Mesendoderm (in vitro differentiated cells): ENCODE measurements around the gene ASPSCR1.

ENCODE experiments used
- DNase-seq: peaks from one replicate; pipeline ENCODE4 v3.0.0; 2013
- H2AK5ac ChIP-seq: 2 replicates; pipeline ENCODE4 v1.6.1; 2013; ENCODE audit warnings: low read length, inconsistent platforms
- H2BK120ac ChIP-seq: 2 replicates; pipeline ENCODE4 v1.6.1; 2013; ENCODE audit warnings: low read depth, mild to moderate bottlenecking, low read length, moderate library complexity, mixed read lengths
- H2BK15ac ChIP-seq: replicated peaks from 2 replicates; pipeline ENCODE4 v1.6.1; 2013; ENCODE audit warnings: low read depth, mild to moderate bottlenecking, moderate library complexity
- H2BK5ac ChIP-seq: 2 replicates; pipeline ENCODE4 v1.6.1; 2013; ENCODE audit warnings: low read length, inconsistent platforms
- H3K18ac ChIP-seq: 2 replicates; pipeline ENCODE4 v1.6.1; 2013; ENCODE audit warnings: mild to moderate bottlenecking, low read length, mixed read lengths
- H3K23ac ChIP-seq: one replicate; pipeline ENCODE4 v1.6.1; 2013; ENCODE audit warnings: low read length
- H3K27ac ChIP-seq: 2 replicates; pipeline ENCODE4 v1.5.1; 2013; ENCODE audit warnings: low read depth, mild to moderate bottlenecking, inconsistent platforms, low read length, moderate library complexity
- H3K27me3 ChIP-seq: 2 replicates; pipeline ENCODE4 v1.6.1; 2013; ENCODE audit warnings: low read length, control low read depth, mild to moderate bottlenecking, inconsistent platforms; ENCODE audit not compliant: insufficient read depth, poor library complexity
- H3K36me3 ChIP-seq: 2 replicates; pipeline ENCODE4 v1.6.1; 2013; ENCODE audit warnings: low read length, inconsistent platforms; ENCODE audit not compliant: control insufficient read depth, insufficient read depth
- H3K4ac ChIP-seq: one replicate; pipeline ENCODE4 v1.6.1; 2013; ENCODE audit warnings: low read depth, mild to moderate bottlenecking, low read length, moderate library complexity
- H3K4me1 ChIP-seq: 2 replicates; pipeline ENCODE4 v1.6.1; 2013; ENCODE audit warnings: low read depth, low read length, inconsistent platforms; ENCODE audit not compliant: control insufficient read depth
- H3K4me2 ChIP-seq: 2 replicates; pipeline ENCODE4 v1.6.1; 2013; ENCODE audit warnings: low read length
- H3K4me3 ChIP-seq: 2 replicates; pipeline ENCODE4 v1.5.1; 2013; ENCODE audit warnings: mild to moderate bottlenecking, low read length
- H3K56ac ChIP-seq: one replicate; pipeline ENCODE4 v1.6.1; 2013; ENCODE audit warnings: low read length
- H3K79me1 ChIP-seq: 2 replicates; pipeline ENCODE4 v1.6.1; 2013; ENCODE audit warnings: low read length, inconsistent platforms
- H3K79me2 ChIP-seq: 2 replicates; pipeline ENCODE4 v1.6.1; 2013; ENCODE audit warnings: mild to moderate bottlenecking, low read length; ENCODE audit not compliant: control insufficient read depth, insufficient read depth
- H3K9ac ChIP-seq: 2 replicates; pipeline ENCODE4 v1.6.1; 2013; ENCODE audit warnings: low read length, inconsistent platforms
- H4K5ac ChIP-seq: one replicate; pipeline ENCODE4 v1.6.1; 2013; ENCODE audit warnings: low read length
- H4K8ac ChIP-seq: one replicate; pipeline ENCODE4 v1.6.1; 2013; ENCODE audit warnings: low read depth, mild to moderate bottlenecking, control low read depth, low read length, moderate library complexity
- WGBS: extraction: QIAGEN DNeasy Blood & Tissue Kit; methylation state at CpG from one replicate; pipeline ENCODE4 v1.1.7; 2013; ENCODE audit warnings: low lambda C conversion rate, missing lambda C conversion rate; ENCODE audit not compliant: insufficient coverage; ENCODE audit errors: extremely low coverage; 5-methylcytosine and 5-hydroxymethylcytosine counted together

Gene ASPSCR1

DNA sequence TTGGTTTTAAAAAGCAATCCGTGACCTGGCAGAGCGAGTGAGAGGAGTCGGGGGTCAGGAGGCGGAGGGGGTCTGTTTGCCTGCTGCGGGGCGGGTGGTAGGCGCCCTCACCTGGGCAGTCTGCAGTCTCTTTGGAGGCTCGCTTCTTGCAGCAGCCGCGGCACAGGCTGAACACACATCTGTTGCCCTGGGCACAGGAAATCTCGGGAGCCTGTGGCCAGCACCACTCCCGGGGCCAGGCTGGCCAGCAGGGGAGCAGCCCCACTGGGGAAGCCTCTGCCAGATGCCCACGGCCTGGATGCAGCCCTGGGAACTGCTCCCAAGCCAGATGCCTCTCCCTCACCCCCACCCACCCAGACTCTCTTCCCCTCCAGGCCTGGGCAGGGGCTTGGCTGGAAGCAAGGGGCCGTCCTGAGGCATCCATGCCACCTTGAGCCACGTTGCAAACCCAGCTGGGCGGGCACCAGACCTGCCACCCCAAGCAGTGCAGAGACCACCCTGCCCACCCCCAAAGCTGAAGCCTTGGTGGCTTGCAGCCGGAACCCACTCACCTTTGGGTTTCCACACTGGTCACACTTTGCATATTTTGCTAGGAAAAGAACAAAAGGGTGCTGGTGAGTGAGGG lies 80.9 kb downstream of the ASPSCR1 start:
- Histone ChIP-seq H3K79me1 (no peaks in the 10 kb centered on the region), H4K8ac (no peak overlapping the region), H3K18ac (no peak overlapping the region), H2BK5ac (no peak overlapping the region), H3K4me2 (no peak overlapping the region), H3K36me3 (peaks cover 9% of the 10 kb centered on the region), H3K79me2 (no peaks in the 10 kb centered on the region), H3K4ac (no peak overlapping the region), H3K9ac (no peak overlapping the region), H2AK5ac (no peak overlapping the region), H2BK120ac (no peak overlapping the region), H3K27ac (no peak overlapping the region), H4K5ac (no peak overlapping the region), H3K27me3 (no peaks in the 10 kb centered on the region), H3K4me1 (no peaks in the 10 kb centered on the region), H3K4me3 (no peak overlapping the region), H3K23ac (no peak overlapping the region), H2BK15ac (no peak overlapping the region), H3K56ac (no peak overlapping the region)
- WGBS: no CpG with 5 or more reads among the region's 17 CpGs
- no peak for DNase-seq

DNA sequence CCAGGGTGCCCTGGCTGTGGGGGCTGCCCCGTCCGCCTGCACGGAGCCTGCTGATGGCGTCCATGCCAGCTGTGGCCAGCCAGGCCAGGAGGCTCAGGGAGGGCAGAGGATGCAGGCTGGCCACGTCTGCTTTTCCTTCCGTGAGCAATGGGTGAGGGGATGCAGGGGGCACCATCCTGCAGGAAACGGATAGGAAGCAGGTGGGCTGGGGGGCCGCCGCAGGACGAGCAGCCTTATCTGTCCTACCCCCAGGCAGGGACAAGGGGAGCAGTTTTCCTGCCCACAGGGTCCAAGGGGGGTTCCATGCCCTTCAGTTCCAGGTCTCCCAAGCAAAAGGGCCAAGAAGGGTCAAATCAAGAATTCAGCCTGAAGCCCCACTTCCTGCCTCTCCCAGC lies 81.4 kb downstream of the ASPSCR1 start:
- no CpG with 5 or more reads among the region's 10 CpGs for WGBS
- no peak overlapping the region for H2BK120ac ChIP-seq

DNA sequence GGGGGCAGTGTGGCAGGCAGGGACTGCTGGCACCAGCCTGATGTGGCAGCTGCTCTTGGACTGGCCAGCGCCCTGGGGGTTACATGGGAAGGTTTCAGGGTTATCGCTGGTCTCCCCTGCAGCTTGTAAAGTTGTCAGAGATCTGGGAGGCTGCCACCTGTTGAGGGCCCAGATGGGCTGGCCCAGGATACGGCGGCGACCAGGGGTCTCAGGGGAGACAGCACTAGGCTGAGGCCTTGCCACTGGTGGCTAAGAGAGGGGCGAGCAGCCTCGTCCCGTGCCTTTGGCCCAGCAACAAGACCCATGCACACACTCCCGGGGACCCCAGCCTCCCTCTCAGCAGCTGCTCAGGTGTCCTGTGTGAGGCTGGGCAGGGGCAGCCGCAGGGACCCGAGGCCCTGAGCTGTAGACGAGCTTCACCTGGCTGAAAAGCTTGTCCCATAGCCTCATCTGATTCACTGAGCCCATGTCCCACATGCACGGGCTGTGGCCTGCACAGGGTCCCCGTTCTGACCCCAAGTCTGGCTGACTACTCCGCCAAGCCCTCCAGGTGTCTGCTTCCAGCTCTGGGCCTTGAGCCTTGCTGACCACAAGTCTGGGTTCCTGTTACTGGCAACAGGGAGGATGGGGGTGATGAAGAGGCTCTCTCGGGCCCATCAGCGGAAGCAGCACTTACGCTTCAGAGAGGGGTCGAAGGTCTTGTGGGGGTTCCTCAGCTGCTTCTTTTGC lies 82.0 kb downstream of the ASPSCR1 start:
- no peak overlapping the region for H3K18ac ChIP-seq
- H2BK15ac ChIP-seq: no peak overlapping the region
- no peak overlapping the region for H3K56ac ChIP-seq
- no peaks in the 10 kb centered on the region for H3K79me1 ChIP-seq
- no peak overlapping the region for H3K4me3 ChIP-seq
- H2BK120ac ChIP-seq: no peak overlapping the region
- H4K5ac ChIP-seq: no peak overlapping the region
- H3K9ac ChIP-seq: no peak overlapping the region
- no peak overlapping the region for H4K8ac ChIP-seq
- H3K79me2 ChIP-seq: no peaks in the 10 kb centered on the region
- H3K4me2 ChIP-seq: no peak overlapping the region
- WGBS: no CpG with 5 or more reads among the region's 19 CpGs
- no peak overlapping the region for H2AK5ac ChIP-seq
- no peak overlapping the region for H3K23ac ChIP-seq
- H3K36me3 ChIP-seq: peaks cover 9% of the 10 kb centered on the region
- no peaks in the 10 kb centered on the region for H3K27me3 ChIP-seq
- no peak overlapping the region for H3K27ac ChIP-seq
- no peaks in the 10 kb centered on the region for H3K4me1 ChIP-seq
- no peak overlapping the region for H2BK5ac ChIP-seq
- no peak overlapping the region for H3K4ac ChIP-seq
- DNase-seq: no peak

More for the DNA sequence above, 81.4 kb downstream of the ASPSCR1 start:
- Histone ChIP-seq H3K4me3 (no peak overlapping the region), H2AK5ac (no peak overlapping the region), H3K9ac (no peak overlapping the region), H4K8ac (no peak overlapping the region), H3K4me1 (no peaks in the 10 kb centered on the region), H3K36me3 (peaks cover 9% of the 10 kb centered on the region), H3K18ac (no peak overlapping the region), H3K27me3 (no peaks in the 10 kb centered on the region), H3K23ac (no peak overlapping the region), H3K27ac (no peak overlapping the region), H3K56ac (no peak overlapping the region), H2BK5ac (no peak overlapping the region), H4K5ac (no peak overlapping the region), H2BK15ac (no peak overlapping the region), H3K4me2 (no peak overlapping the region), H3K79me2 (no peaks in the 10 kb centered on the region), H3K4ac (no peak overlapping the region), H3K79me1 (no peaks in the 10 kb centered on the region)
- DNase-seq: no peak

DNA sequence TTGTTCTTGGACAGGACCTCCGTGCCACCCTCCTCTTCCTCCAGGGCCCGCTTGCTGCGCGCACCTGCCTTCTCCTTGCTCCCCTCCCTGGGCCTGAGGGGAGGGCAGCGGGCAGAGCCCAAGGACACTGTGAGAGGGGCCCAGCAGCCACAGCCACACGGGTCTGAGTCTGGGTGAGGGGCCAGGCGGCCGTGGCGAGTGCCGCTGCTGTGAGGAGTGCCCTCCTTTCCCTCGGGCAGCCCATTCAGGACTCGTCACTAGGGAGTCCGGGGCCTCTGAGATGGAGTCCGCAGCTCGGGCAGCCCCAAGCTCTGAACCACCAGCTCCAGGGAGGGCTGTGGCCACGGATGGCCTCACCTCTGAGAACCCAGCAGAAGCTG lies 82.6 kb downstream of the ASPSCR1 start:
- H2BK5ac ChIP-seq: no peak overlapping the region
- no peak overlapping the region for H3K9ac ChIP-seq
- no peaks in the 10 kb centered on the region for H3K27me3 ChIP-seq
- no peak overlapping the region for H3K18ac ChIP-seq
- H4K8ac ChIP-seq: no peak overlapping the region
- no peak for DNase-seq
- H3K36me3 ChIP-seq: peaks cover 8% of the 10 kb centered on the region
- H3K79me2 ChIP-seq: no peaks in the 10 kb centered on the region
- H2BK15ac ChIP-seq: no peak overlapping the region
- H4K5ac ChIP-seq: no peak overlapping the region
- H3K4ac ChIP-seq: no peak overlapping the region
- H3K79me1 ChIP-seq: peaks cover 2% of the 10 kb centered on the region
- H2AK5ac ChIP-seq: no peak overlapping the region
- no peaks in the 10 kb centered on the region for H3K4me1 ChIP-seq
- H3K4me2 ChIP-seq: no peak overlapping the region
- H3K27ac ChIP-seq: no peak overlapping the region
- no CpG with 5 or more reads among the region's 16 CpGs for WGBS
- no peak overlapping the region for H2BK120ac ChIP-seq
- no peak overlapping the region for H3K56ac ChIP-seq
- H3K4me3 ChIP-seq: no peak overlapping the region
- H3K23ac ChIP-seq: no peak overlapping the region

DNA sequence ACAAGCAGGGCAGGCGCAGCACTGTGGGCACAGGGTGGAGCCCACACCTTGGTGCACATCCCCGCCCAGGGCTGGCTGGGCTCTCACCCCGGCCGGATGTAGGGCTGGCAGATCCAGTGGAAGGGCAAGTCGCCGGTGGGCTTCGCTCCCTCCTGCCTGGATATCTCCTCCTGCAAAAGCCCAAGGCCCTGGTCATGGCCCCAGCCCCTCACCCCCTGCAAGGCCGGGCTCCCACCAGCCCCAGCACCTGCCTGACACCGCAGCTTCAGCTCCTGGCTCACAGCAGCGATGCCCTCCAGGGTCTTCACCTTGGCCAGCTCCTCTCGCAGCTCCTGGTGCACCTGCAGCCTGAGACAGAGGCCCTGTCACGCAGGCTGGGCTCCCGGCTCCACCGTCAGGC lies 83.2 kb downstream of the ASPSCR1 start:
- Histone ChIP-seq H3K4me2 (no peak overlapping the region), H3K23ac (no peak overlapping the region), H4K5ac (no peak overlapping the region), H3K4me3 (no peak overlapping the region), H3K9ac (no peak overlapping the region), H3K18ac (no peak overlapping the region), H3K56ac (no peak overlapping the region), H3K79me2 (no peaks in the 10 kb centered on the region), H2BK15ac (no peak overlapping the region), H3K4me1 (no peaks in the 10 kb centered on the region), H3K27me3 (no peaks in the 10 kb centered on the region), H3K79me1 (peaks cover 2% of the 10 kb centered on the region), H2AK5ac (no peak overlapping the region), H3K27ac (no peak overlapping the region), H4K8ac (no peak overlapping the region), H2BK120ac (no peak overlapping the region), H2BK5ac (no peak overlapping the region), H3K4ac (no peak overlapping the region), H3K36me3 (peaks cover 5% of the 10 kb centered on the region)
- no CpG with 5 or more reads among the region's 14 CpGs for WGBS
- DNase-seq: no peak
